ENCODE results near the gene LAMA3.

DNA sequence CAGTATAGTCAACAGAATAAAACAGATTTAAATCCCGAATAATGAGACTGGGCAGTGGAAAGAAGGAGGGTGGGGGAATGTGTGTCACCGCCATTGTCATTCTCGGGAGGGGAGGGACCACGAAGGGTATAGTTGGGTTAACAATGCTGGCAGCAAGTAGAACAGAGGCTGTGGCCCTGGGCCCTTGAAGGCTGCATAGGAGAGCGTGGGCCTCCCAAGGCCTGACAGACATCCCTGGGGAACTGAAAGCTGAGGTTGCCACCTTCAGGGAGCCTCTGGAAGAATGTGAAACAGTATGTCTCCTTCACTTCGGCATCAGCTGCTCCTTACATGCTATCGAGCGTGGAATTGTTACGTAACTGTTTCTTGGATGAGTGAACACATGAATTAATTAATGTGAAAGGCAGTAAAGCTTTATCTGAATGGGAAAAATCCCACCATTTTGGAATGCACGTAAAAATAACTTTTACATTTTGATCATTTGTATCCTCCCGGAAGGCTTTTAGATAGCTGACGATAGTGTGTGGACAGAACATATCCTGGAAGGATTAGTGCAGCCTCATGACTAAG, 232.5 kb downstream of the LAMA3 start:
- TF ChIP-seq, protein P1, sequence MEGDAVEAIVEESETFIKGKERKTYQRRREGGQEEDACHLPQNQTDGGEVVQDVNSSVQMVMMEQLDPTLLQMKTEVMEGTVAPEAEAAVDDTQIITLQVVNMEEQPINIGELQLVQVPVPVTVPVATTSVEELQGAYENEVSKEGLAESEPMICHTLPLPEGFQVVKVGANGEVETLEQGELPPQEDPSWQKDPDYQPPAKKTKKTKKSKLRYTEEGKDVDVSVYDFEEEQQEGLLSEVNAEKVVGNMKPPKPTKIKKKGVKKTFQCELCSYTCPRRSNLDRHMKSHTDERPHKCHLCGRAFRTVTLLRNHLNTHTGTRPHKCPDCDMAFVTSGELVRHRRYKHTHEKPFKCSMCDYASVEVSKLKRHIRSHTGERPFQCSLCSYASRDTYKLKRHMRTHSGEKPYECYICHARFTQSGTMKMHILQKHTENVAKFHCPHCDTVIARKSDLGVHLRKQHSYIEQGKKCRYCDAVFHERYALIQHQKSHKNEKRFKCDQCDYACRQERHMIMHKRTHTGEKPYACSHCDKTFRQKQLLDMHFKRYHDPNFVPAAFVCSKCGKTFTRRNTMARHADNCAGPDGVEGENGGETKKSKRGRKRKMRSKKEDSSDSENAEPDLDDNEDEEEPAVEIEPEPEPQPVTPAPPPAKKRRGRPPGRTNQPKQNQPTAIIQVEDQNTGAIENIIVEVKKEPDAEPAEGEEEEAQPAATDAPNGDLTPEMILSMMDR (conservative IDR thresholded peaks at IDR 0.05), result no peak
- no peak for TF ChIP-seq ZFX (IDR thresholded peaks at IDR 0.05)

Data from C4-2B (cell line).